GM18519 (cell line): ENCODE data around the gene MAGI2.

Experiments used
- ATAC-seq: cut with Tn5 transposase; IDR thresholded peaks from one replicate; pipeline ENCODE4 v1.9.1; 2021; ENCODE audit warnings: mild to moderate bottlenecking, moderate library complexity; ENCODE audit not compliant: unreplicated experiment, low FRiP score

MAGI2 gene

DNA sequence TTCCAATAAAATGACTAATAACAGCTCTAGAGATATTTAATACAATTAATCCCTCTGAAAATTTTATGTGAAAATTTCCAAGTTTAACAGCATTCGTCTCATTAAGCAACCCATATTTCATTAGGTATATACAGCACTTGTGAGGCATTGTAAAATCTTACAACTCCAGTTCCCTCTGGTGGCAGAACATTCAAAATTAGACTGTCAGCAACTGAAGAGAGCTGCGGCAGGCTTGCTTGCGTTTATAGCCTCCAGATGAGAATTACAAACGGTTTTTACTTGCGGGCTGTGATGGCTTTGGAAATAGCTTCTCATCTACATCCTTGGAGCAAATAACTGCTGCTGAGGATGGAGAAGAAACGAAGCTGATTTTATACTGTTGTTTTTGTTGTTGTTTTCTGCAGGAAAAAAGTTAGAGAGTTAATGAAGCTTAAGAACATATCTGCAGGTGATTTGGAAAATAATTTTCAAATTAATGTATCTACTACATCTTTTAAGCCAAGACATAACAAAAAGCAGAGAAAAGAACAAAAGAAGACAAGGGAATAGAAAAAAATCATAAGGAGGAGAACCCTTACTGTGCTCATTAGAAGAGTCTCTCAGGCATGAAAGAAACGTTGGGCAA lies 171.3 kb downstream of the MAGI2 start:
- ATAC-seq, result no peak

DNA sequence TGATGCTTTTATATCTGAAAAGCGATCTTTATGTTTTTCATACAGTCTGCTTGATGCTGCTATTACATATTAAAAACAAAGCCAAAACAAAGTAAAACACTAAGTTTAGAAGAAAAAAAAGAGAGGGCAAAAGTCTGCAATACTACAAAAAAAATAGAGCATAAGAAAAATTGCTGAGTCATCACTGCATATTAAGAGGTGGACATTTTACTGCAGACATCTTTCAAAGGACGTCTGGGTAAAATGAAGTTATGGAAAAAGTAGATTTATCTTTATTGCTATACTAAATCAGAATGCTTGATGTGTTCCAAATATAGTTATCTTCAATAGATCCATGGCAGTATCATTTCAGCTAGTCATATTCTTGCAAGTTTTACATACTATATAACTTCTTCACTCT lies 172.0 kb downstream of the MAGI2 start:
- no peak for ATAC-seq

DNA sequence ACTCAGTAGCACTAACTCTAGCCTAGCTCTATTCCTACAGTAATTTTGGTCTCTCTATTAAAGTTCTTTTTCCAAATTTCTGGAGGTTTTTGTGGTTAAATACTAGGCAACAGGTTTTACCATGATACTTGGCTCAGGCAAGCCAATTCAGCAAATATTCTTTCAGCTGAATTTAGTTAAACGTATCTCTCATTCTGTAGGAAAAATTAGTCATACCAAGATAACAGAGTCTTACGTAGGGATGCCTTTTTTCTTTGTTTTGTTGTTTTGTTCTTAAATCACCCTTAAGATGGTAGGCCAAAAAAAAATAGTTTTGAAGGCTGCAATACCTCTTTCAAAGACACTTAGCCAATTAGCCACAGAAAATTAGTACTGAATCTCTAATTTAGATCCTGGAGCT lies 180.5 kb downstream of the MAGI2 start:
- no peak for ATAC-seq

DNA sequence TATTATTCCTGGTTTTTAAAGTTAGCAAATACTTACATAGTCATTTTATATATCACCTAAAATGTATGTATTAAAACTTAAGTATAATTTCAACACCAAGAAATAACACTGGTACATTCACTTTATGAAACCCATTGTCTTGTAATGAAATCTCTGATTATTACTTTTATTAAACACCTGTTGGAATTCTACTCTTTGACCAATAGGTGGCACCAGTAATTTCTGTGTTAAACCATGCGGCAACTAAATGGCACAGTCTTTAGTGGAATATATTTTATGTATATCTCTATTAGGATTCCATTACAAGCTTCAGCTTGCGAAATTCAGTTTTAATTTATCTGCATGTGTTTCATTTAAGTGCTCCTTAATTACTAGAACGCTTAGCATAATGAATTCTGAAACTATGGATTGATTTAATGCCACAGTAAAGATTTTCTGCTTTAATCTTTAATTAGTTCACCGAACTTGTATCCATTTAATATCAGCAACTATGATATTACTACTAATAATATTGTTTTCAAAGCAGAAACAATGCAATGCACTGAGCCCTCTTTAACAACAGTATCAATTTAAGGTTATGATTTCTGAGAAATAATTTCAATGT lies 181.3 kb downstream of the MAGI2 start:
- peak; percentile 82 for ATAC-seq

GRCh38 chr7:79268730-79269129 lies 184.7 kb downstream of the MAGI2 start:
- ATAC-seq, result no peak

DNA sequence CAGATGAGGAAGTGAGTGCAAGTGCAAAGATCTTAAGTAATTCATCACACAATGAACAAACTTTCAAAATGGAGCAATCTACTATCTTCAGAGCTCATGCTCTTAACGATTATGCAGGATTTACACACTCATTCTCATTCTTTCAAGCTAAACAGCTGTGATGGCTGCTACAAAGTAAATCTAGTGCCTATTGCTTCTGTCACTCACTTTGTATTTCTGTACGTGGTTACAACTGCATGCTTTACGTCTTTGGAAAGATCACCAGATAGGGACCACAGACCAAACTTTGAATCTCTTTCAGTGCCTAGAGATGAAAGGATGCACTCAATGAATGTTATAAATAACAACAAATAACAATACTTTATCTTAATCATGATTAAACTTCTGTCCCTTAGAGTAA lies 194.6 kb downstream of the MAGI2 start:
- no peak for ATAC-seq

DNA sequence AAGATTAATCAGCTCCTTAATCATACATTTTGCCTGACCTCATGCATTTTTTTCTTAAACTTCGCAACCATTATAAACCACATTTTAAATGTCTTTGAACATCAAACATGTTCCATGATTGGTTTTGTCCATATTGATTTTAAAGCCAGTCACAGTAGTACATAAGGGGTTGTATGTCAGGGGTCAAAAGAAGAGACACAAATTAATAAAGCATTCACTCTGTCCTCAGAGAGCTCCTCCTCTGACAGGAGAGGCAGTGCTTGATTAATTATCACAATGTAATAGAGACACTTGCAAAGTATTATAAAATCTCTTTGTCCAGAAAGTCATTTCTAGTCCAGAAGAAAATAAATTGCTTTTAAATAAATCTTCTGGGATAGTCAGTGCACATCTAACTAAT lies 195.5 kb downstream of the MAGI2 start:
- no peak for ATAC-seq

DNA sequence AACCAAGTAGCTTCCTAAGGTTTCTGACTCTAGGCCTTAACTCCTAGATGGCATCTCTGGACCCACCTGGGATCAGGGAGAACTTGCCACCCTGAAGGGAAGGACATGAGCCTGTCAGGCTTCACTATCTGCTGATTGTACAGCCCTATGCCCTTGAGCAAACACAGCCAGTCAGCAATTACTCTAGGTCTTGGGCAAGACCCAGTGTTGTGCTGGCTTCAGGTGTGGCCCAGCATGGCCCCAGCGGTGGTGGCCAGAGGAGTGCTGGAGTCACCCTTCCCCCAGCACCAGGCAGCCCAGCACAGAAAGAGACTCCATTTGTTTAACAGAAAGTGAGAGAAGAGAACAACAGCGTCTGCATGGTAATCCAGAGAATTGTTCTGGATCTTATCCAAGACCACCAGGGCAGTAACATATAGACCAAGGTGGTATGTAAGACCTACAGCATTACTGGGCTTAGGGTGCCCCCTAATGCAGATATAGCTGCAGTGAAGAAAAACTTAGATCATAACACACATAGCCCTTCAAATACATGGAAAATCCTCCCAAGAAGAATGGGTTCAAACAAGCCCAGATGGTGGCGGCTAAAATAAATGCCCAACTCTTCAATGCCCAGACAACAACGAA lies 207.7 kb downstream of the MAGI2 start:
- no peak for ATAC-seq

DNA sequence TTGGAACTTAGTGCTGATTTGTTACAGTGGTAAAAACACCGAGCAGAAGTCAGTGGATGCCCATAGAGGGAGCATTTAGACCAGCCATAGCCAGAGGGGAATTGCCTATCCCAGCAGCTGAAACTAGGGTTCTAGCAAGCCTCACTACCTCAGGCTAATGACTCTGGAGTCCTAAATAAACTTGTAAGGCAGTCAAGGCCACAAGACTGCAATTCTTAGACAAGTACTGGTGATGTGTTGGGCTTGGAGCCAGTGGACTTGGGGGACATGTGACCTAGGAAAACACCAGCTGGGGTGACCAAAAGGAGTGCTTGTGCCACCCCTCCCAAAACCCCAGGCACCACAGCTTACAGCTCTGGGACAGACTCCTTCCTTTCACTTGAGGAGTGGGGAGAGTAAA lies 209.0 kb downstream of the MAGI2 start:
- ATAC-seq, result no peak

DNA sequence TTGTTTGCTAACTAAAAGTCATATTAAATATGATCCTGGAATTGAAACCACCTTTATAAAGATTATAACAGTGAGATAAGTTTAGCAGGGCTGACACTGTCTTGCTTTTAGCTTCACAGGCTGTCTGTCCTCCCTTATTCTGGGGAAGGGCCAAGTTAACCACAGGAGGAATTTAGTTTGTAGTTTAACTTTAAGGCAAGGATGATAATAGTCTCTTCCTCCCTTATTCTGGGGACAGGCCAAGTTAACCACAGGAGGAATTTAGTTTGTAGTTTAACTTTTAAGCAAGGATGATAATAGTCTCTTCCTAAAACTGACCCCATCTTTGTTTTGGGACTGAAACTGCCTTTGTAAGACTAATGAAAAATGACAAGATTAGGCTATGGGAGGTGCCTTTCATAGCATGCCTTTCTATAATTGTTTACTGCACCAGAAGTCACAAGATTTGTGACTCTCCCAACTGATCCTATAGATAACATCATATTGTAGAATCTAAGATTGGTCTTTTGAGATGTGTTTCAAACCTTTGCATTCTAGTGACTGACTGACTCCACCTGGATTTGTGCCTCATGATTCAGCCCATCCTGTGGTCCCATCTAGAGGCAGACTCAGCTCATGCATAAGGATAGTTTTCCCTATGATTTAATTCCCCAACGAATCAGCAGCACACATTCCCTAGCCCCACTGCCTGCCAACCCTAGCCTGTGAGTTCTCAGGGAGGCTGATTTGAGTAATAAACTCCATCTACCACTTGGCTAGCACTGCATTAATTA lies 212.0 kb downstream of the MAGI2 start:
- ATAC-seq, result no peak

GRCh38 chr7:79240413-79240812 lies 213.1 kb downstream of the MAGI2 start:
- no peak for ATAC-seq

DNA sequence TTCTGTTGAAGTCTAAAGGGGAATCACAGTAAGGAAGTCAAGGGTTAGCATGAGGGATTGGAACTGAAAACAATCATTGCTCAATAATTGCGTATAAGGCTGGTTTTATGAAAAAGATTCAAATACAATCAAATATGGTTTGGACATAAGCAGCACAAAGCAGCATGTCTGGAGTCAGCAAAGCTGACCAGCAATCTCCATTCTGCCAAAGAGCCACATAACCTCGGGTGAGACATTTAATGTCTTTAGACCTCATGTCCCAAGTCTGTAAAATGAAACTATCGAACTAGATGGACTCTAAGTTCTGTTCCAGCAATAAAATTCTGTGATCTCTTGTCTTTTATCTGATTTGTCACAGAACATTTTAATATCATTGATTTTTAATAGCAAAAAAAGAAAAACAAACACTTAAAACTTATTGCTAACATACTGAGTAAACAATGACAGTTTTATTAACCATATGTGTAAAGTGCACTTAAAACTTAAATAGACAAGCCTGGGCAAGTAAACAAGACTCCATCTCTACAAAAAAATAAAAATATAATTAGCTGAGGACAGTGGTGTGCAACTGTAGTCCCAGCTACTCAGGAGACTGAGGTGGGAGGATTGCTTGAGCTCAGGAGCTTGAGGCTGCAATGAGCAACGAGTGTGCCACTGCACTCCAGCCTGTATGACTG lies 217.0 kb downstream of the MAGI2 start:
- no peak for ATAC-seq

DNA sequence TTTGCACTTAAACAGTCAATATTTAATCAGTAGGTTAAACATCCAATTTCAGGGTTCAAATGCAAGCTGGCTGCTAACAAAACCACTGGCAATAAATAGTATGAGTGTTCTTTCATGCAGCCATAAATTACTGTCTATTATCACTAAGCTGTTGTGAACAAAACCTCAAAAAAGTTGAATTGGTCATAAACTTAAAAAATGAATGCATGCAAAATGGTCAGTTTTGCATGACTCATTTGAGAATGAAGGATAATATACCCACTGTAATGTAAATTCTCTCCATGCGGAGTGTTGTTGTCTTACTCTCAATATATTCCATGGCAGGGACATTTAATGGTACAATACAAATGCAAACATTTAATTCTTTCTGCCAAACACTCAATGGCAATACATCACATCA lies 226.4 kb downstream of the MAGI2 start:
- no peak for ATAC-seq

- ATAC-seq, result no peak
Measured at GRCh38 chr7:79221211-79221610, 232.3 kb downstream of the MAGI2 start.

DNA sequence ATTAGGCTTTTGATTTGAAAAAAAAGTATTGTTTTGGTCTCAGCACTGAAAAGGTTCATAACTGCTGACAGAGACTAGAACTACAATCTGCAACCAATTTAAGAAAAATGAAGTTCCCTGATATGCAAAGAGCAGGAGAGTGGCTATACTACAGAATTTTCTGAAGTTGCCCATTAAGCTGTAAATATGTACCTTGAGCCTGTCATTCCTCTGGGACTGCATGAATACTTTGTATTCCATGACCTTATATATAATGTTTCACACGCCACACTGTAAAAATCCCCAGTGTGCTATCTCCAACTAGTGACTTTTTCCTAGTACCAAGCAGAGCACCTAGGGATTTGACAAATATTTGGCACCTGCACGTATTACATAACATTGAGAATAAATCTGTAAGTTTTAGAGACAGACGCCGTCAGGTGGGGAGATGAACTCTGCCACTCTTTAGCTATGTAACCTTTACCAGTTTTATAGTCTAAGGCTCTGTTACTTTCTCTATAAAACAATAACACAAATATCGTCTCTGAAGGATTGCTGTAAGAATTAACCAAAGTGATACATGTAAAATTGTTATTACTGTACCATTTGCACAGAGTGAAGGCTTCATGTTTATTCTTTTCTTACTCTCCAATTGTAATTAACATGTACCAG lies 235.4 kb downstream of the MAGI2 start:
- no peak for ATAC-seq

DNA sequence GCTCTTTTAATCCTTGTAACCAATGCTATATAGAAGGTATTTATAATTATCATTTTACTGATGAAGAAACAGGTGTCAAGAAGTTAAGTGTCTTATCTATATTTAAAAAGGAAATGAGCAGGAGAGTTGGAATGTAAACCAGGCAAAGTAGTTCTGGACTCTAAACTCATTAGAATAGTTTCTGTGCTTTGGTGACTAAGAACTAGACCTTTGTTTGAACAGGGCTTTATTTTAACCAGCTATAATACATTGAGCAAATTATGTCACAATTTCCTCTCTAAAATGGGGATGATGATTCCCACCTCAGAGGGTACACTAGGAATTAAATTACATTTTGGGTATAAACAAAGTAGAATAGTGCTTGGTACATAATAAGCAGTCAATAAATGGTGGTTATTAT lies 236.0 kb downstream of the MAGI2 start:
- no peak for ATAC-seq

DNA sequence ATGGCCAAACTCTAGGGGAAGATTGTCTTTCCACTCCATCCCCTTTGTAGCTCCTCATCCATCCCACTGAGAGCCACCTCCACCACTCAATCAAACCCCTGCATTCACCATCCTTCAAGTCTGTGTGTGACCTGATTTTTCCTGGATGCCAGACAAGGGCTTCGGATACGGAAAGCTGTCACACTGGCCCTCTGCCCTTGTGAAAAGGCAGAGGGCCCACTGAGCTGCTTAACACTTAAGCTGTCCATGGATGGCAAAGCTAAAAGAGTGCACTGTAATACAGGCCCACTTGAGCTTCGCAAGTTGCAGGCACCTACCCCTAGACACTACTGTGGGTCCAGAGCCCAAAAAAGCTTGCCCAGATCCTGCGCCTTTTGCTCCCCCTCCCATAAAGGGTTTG lies 237.2 kb downstream of the MAGI2 start:
- no peak for ATAC-seq

DNA sequence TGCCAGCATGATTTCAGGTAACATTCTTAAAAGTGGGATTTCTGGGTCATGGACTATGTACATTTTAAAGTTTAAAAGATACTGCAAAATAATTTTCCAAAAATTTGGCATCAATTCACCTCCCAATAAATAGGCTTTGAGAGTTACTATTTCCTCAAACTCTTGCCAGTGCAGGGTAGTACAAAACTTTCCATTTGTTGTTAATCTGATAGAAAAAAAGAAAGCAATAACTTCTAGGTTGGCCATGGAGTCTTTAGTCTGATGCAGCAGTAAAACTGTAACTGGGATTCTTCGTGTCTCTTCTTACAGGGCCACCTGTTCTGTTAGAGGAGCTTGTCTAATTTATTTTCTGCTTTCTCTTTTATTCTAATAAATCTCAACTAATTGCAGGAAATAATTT lies 241.1 kb downstream of the MAGI2 start:
- ATAC-seq, result no peak

GRCh38 chr7:79211724-79212123 lies 241.7 kb downstream of the MAGI2 start:
- no peak for ATAC-seq

- no peak for ATAC-seq
Measured at GRCh38 chr7:79199961-79200360, 253.5 kb downstream of the MAGI2 start.
